B cell (primary cell): Measurements from ENCODE around the gene TACC3. TPM values are rescaled to one million over a fixed set of nuclear protein-coding genes. Genes with fewer than 3 reads are reported as not detected.

Experiments used
- ATAC-seq: fragments of 200-7000 bp; cut with Tn5 transposase; one replicate; pipeline ENCODE4 v1.10.0; 2021; ENCODE audit warnings: low read depth, mild to moderate bottlenecking, moderate number of reproducible peaks, moderate library complexity
- CTCF ChIA-PET: fragments of 350-600 bp; sonication (Branson Sonifier 250); formaldehyde crosslinking; loops from one replicate; lab custom pipeline; 2021; ENCODE audit warnings: antibody characterized with exemption, inconsistent platforms; lab: Charles Lee
- POLR2A ChIA-PET: fragments of 350-600 bp; sonication (Branson Sonifier 250); formaldehyde crosslinking; loops from one replicate; lab custom pipeline; 2021; ENCODE audit warnings: antibody characterized with exemption; lab: Charles Lee
- DNase-seq: peaks from one replicate; pipeline ENCODE4 v3.0.0; 2013
- H2AFZ ChIP-seq: 2 replicates; pipeline ENCODE4 v1.6.1; 2012; ENCODE audit warnings: mild to moderate bottlenecking, low read depth, low read length; ENCODE audit not compliant: insufficient read depth, poor library complexity, severe bottlenecking
- H3K27ac ChIP-seq, 2 donors: 1 replicate in 1 of 2; 2 replicates in 1 of 2; pipeline ENCODE4 v1.5.1; 2012 to 2013; ENCODE audit warnings: low read length in 2 of 2, mild to moderate bottlenecking in 2 of 2, moderate library complexity in 1 of 2
- H3K27me3 ChIP-seq, 4 experiments: fragments of 200-600 bp in 1 of 4; sonication (generic) in 1 of 4; replicated peaks in 1 of 4; 1 replicate in 2 of 4; 2 replicates in 2 of 4; pipeline versions ENCODE4 v1.6.1 to v1.7.0; 2013 to 2016; ENCODE audit warnings: low read length in 3 of 4, mild to moderate bottlenecking in 2 of 4, mixed read lengths in 1 of 4, moderate library complexity in 1 of 4; ENCODE audit not compliant: insufficient read depth in 4 of 4, control insufficient read depth in 3 of 4; ENCODE audit errors: control extremely low read depth in 1 of 4
- H3K36me3 ChIP-seq, 2 experiments: replicated peaks in 1 of 2; 1 replicate in 1 of 2; 2 replicates in 1 of 2; pipeline versions ENCODE4 v1.6.1 to v1.7.1; 2013; ENCODE audit warnings: low read length in 1 of 2; ENCODE audit not compliant: insufficient read depth in 2 of 2, control insufficient read depth in 1 of 2; ENCODE audit errors: control extremely low read depth in 1 of 2, extremely low read depth in 1 of 2
- H3K4me1 ChIP-seq, 2 donors: fragments of 200-600 bp in 1 of 2; sonication (generic) in 1 of 2; 1 replicate in 1 of 2; 2 replicates in 1 of 2; pipeline versions ENCODE4 v1.5.1 to v1.6.1; 2013 to 2017; ENCODE audit warnings: low read length in 2 of 2; ENCODE audit not compliant: control insufficient read depth in 2 of 2, insufficient read depth in 2 of 2
- H3K4me2 ChIP-seq: replicated peaks from 2 replicates; pipeline ENCODE3; 2012; ENCODE audit warnings: mild to moderate bottlenecking, low read depth, low read length; ENCODE audit not compliant: poor library complexity, severe bottlenecking
- H3K4me3 ChIP-seq, 5 experiments: fragments of 200-600 bp in 1 of 5; sonication (generic) in 1 of 5; 1 replicate in 3 of 5; 2 replicates in 2 of 5; pipeline versions ENCODE4 v1.5.1 to v1.7.0; 2011 to 2016; ENCODE audit warnings: low read length in 4 of 5, mild to moderate bottlenecking in 4 of 5, low read depth in 2 of 5, control low read depth in 1 of 5, moderate library complexity in 1 of 5; ENCODE audit not compliant: insufficient read depth in 1 of 5; ENCODE audit errors: control extremely low read depth in 1 of 5, extremely low read depth in 1 of 5
- H3K79me2 ChIP-seq: fragments of 200-600 bp; sonication (generic); one replicate; pipeline ENCODE4 v1.6.0; 2016; ENCODE audit warnings: low read length; ENCODE audit not compliant: control insufficient read depth, insufficient read depth
- H3K9ac ChIP-seq: fragments of 200-600 bp; sonication (generic); 2 replicates; pipeline ENCODE4 v1.6.1; 2017; ENCODE audit warnings: mild to moderate bottlenecking, low read length, moderate library complexity
- H3K9me3 ChIP-seq, 3 donors: one replicate each; pipeline versions ENCODE4 v1.6.1 to v1.7.1; 2013; ENCODE audit warnings: low read length in 2 of 3; ENCODE audit not compliant: control insufficient read depth in 2 of 3, insufficient read depth in 1 of 3; ENCODE audit errors: control extremely low read depth in 1 of 3
- H4K20me1 ChIP-seq: 2 replicates; pipeline ENCODE4 v1.6.0; 2012; ENCODE audit warnings: mild to moderate bottlenecking, low read length; ENCODE audit not compliant: insufficient read depth, control insufficient read depth, poor library complexity, severe bottlenecking
- H3K27ac Mint-ChIP-seq: one replicate; pipeline ENCODE4 v1.8.0; 2021; ENCODE audit warnings: mixed read lengths
- H3K27me3 Mint-ChIP-seq: one replicate; pipeline ENCODE4 v1.8.0; 2021; ENCODE audit warnings: mixed read lengths
- H3K4me1 Mint-ChIP-seq: one replicate; pipeline ENCODE4 v1.8.0; 2021; ENCODE audit warnings: mixed read lengths
- H3K4me3 Mint-ChIP-seq: one replicate; pipeline ENCODE4 v1.8.0; 2021; ENCODE audit warnings: mixed read lengths
- H3K9me3 Mint-ChIP-seq: one replicate; pipeline ENCODE4 v1.8.0; 2022; ENCODE audit warnings: mixed read lengths; ENCODE audit not compliant: insufficient read depth
- CTCF ChIP-seq: fragments of 200-600 bp; IDR thresholded peaks from one replicate; pipeline ENCODE4 v1.8.0; 2022; ENCODE audit warnings: antibody characterized with exemption, mild to moderate bottlenecking
- EZH2 ChIP-seq: IDR thresholded peaks from 2 replicates; pipeline ENCODE4 v1.6.1; 2012; ENCODE audit warnings: borderline replicate concordance, low read depth, mild to moderate bottlenecking, moderate library complexity, low read length; ENCODE audit not compliant: insufficient read depth, poor library complexity, severe bottlenecking
- WGBS: methylation state at CpG from one replicate; pipeline ENCODE4 v1.1.5; 2013; ENCODE audit warnings: missing lambda C conversion rate; ENCODE audit not compliant: insufficient coverage; 5-methylcytosine and 5-hydroxymethylcytosine counted together
- intact Hi-C: fragments of 100-400 bp; cut with micrococcal nuclease; formaldehyde crosslinking; loops from one replicate; pipeline ENCODE4 v1.10.0; 2022
- polyA plus RNA-seq: library from polyadenylated mRNA; depleted of rRNA; stranded (reverse); fragments of >200 nt; gene quantifications from 2 replicates; pipeline ENCODE4 v1.2.3, GENCODE V29; 2012
- total RNA-seq, 2 donors: library from RNA; stranded (reverse); fragments of 120-200 nt in 1 of 2; gene quantifications; 1 replicate in 1 of 2; 2 replicates in 1 of 2; pipeline versions ENCODE4 v1.2.3 to v1.2.4, GENCODE V29; 2013 to 2022

TACC3 gene
- total and polyA plus RNA-seq, 2 donors (not counting 1 experiment from before 2014, with no cell fraction given), result 29.5 to 47.9 TPM

- no peak overlapping the region for H3K9ac ChIP-seq
- no peaks in the 10 kb centered on the region for H3K27me3 ChIP-seq
- DNase-seq (peak; percentile 35), ATAC-seq (no peak)
- H3K4me1 Mint-ChIP-seq, result peaks cover 10% of the 10 kb centered on the region
- H3K27ac Mint-ChIP-seq, result no peak overlapping the region
- 94% methylated on average over 16 of the region's 23 CpGs for WGBS
- H3K4me2 ChIP-seq, result peak overlapping the region; percentile 77
- H4K20me1 ChIP-seq, result no peaks in the 10 kb centered on the region
- ChIA-PET POLR2A (no interaction called here), CTCF (no interaction called here)
- H3K27me3 Mint-ChIP-seq, result no peaks in the 10 kb centered on the region
- H2AFZ ChIP-seq, result no peak overlapping the region
- TF ChIP-seq EZH2 (no peak), CTCF (no peak)
- H3K4me3 Mint-ChIP-seq, result peak overlapping the region; percentile 32
- H3K79me2 ChIP-seq, result no peaks in the 10 kb centered on the region
- peaks cover 0 to 3% (median 0%) of the 10 kb centered on the region in 3 donors for H3K9me3 ChIP-seq
- no peak overlapping the region for H3K4me3 ChIP-seq
- intact Hi-C loops, result no loop called here
- no peaks in the 10 kb centered on the region for H3K9me3 Mint-ChIP-seq
- peaks cover 10 to 16% of the 10 kb centered on the region in 2 donors for H3K4me1 ChIP-seq
- H3K36me3 ChIP-seq, result peaks cover 0 to 2% of the 10 kb centered on the region in 2 experiments
- H3K27ac ChIP-seq, result no peak overlapping the region
These were observed 35.8 kb upstream of the TACC3 start for GRCh38 chr4:1685235-1686150.

GRCh38 chr4:1686440-1687036 is 34.8 kb upstream of the TACC3 start:
- intact Hi-C loops, result no loop called here
- no peaks in the 10 kb centered on the region for H3K9me3 Mint-ChIP-seq

More at GRCh38 chr4:1686440-1687036, 34.8 kb upstream of the TACC3 start:
- Histone ChIP-seq H3K36me3 (peaks cover 0 to 13% of the 10 kb centered on the region in 2 experiments), H3K4me1 (peaks cover 10 to 16% of the 10 kb centered on the region in 2 donors), H3K27ac (no peak overlapping the region), H3K4me2 (no peak overlapping the region), H4K20me1 (no peaks in the 10 kb centered on the region), H3K79me2 (peaks cover under 1% of the 10 kb centered on the region), H2AFZ (no peak overlapping the region), H3K9ac (no peak overlapping the region), H3K27me3 (no peaks in the 10 kb centered on the region), H3K9me3 (no peaks in the 10 kb centered on the region), H3K4me3 (no peak overlapping the region)
- ChIA-PET CTCF (no interaction called here), POLR2A (no interaction called here)
- DNase-seq, result no peak
- TF ChIP-seq EZH2, result no peak
- no peak for TF ChIP-seq CTCF
- Mint-ChIP-seq H3K27ac (peak overlapping the region; percentile 32), H3K27me3 (no peaks in the 10 kb centered on the region), H3K4me3 (peak overlapping the region; percentile 75), H3K4me1 (peaks cover 10% of the 10 kb centered on the region)
- ATAC-seq, result no peak
- 74% methylated on average over 6 of the region's 7 CpGs for WGBS
